ENCODE measurements around the gene LCMT1. TPM values are rescaled to one million over a fixed set of nuclear protein-coding genes. Genes with fewer than 3 reads are reported as not detected.

Gene LCMT1
- total RNA-seq, 1 donor from 2014 or later: 26.8 TPM

DNA sequence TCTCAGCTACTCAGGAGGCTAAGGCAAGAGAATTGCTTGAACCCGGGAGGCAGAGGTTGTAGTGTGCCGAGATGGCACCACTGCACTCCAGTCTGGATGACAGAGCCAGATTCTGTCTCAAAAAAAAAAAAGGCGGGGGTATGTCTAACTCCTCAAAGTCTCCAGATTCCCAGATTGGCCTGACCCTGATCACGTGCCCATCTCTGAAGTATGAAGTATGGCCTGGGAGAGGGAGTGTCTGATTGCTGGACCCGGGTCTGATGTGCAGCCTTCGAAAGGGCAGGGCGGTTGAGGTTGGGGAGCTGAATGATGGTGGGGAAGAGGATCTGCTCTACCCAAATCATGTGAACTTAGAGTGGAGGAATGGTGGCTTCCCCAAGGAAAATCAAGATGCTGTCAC, 87.9 kb downstream of the LCMT1 start:
- no peak for ATAC-seq

DNA sequence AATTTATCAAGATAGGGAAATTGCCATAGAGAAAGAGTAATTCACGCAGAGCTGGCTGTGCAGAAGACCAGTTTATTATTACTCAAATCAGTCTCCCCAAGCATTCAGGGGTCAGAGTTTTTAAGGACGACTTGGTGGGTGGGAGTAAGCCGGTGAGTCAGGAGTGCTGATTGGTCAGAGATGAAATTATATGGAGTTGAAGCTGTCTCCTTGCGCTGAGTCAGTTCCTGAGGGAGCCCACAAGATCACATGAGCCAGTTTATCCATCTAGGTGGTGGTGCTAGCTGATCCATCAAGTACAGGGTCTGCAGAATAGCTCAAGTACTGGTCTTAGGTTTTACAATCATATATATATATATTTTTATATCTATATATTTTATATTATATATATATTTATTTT, 99.2 kb downstream of the LCMT1 start:
- no peak for ATAC-seq

DNA sequence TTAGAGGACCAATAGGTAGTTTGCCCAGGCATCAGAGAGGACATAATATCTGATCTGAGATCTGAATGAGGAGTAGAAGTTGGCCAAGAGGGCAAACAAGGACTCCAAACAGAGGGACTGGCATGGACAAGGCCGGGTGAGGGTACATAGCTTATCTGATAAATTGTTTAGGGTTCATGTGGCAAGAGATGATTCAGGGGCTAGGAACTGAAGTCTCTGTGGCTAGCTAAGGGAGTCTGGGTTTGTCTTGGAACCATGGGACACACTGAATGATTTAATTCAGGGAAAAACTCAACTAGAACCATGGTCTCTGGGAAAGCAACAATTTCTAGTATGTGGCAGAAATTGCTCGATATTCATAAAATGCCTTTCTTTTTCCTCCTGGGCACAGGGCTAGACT, 101.1 kb downstream of the LCMT1 start:
- no peak for ATAC-seq

DNA sequence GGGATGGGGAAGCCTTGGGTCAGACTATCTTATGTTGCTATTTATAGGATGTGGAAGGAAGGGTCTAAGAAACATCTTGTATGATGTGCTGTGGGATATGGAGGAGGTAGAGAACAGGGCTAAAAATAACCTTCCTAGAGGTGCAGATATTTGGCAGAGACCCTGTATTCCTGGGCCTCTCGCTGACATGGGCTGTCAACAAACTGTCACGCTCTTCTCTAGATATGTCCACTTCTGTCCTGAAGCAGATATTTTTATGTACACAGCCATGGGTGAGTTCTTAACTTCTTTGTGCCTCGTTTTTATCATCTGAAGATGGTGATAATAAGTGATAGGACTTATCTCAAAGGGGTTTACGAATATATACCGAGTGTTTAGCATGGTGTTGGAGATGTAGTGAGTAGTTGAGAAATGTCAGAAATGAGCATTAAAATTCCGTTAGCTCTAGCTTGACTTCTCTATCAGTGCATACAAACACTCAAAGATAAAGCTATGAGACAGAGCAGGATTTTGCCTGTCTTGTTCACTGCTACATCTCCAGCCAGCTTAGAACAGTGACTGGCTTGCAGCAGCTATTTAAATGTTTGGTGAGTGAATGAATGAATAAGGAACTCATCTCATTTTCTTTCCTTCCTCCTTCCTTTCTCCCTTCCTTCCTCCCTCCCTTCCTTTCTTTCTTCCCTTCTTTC, 102.3 kb downstream of the LCMT1 start:
- ATAC-seq: no peak

- no peak for ATAC-seq
These were observed 105.6 kb downstream of the LCMT1 start for GRCh38 chr16:25217112-25217511.

DNA sequence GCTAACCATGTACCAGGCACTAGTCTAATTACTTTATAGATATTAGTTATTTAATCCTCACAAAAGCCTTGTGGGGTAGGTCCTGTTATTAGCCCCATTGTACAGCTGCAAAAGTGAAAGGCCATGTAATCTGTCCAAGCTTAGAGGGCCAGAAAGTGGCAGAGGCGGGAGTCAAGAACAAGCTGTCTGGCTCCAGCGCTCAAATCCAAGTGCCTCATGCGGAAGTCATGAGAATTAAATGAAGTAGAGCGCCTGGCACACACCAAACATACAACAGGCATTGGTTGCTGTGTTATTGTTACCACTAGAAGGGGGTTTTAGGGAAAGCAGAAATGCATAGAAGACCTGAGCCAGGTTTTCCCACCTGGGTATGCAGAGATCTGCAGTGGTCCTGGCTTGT, 106.4 kb downstream of the LCMT1 start:
- ATAC-seq: no peak

DNA sequence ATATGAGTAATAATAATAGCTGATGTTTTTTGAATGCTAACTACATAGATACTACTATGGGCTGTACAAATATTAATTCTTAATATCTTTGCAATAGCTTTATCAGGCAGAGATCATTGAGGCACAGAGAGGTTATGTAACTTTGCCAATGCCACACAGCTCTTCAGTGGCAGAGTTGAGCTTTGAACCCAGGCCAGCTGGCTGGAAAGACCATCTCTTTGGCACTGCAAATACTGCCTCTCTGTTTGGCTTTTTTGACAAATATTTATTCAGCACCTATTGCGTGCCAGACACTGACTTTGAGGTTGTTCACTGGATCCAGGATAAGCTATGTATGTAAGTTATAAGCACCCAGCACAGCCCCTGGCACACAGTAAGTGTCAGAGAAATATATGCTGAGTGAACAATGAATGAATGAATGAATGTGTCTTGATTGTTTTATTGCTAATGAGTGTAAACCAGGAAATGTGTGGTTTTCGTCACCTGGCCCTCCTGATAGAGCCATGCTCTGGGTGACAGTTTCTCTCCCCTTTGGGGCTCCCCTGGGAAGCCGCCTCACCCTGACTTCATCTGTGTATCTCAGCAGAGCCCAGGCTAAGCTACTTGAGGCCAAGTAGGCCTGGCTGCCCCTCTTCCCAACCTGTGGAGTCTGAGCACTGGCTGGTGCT, 107.7 kb downstream of the LCMT1 start:
- no peak for ATAC-seq

DNA sequence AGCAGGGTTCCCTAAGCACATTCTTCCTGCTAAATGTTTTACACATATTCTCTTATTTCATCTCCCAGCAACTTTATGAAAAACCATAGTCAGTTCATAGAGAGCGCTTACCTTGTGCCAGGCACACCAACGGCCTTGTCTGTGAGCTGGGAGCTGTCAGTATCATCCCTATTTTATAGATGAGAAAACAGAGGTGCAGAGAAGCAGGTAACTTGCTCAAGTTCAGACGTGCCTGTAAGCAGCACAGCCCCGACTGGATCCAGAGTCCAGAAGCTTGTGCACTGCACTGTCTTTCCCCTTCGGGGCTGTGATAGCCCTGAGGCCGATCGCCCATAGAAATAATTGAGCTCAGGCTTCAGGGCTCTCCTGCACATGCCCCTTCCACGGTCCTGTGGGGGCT, 111.4 kb downstream of the LCMT1 start:
- ATAC-seq: no peak

- no peak for ATAC-seq
These were observed 112.4 kb downstream of the LCMT1 start for GRCh38 chr16:25223964-25224363.

- ATAC-seq: no peak
These were observed 113.3 kb downstream of the LCMT1 start for GRCh38 chr16:25224731-25225319.

Other genes with a start within 250 kb of the LCMT1 start
- gene ARHGAP17, start 96.4 kb upstream of the LCMT1 start, total RNA-seq: 33.0 TPM
- gene AQP8, start 105.2 kb downstream of the LCMT1 start, total RNA-seq: not detected
- 2.3 TPM for gene ZKSCAN2, start 146.1 kb downstream of the LCMT1 start, total RNA-seq

All from esophagus mucosa (tissue), 1 donor.